Natural killer cell (primary cell): Measurements from ENCODE around the gene PNLIP. TPM values are rescaled to one million over a fixed set of nuclear protein-coding genes. Genes with fewer than 3 reads are reported as not detected.

Source experiments
- ATAC-seq, 3 donors: fragments of 150-1000 bp in 2 of 3; fragments of 200-7000 bp in 1 of 3; cut with Tn5 transposase; 1 replicate in 1 of 3; 2 replicates in 2 of 3; pipeline ENCODE4 v1.10.0; 2021; ENCODE audit warnings: mild to moderate bottlenecking in 2 of 3, moderate library complexity in 2 of 3
- DNase-seq, 2 donors: peaks; one replicate each; pipeline versions ENCODE4 v3.0.0 to v3.0.0-alpha.2; 2013 to 2021; ENCODE audit warnings: mixed read lengths in 1 of 2
- H3K27ac ChIP-seq: one replicate; pipeline ENCODE4 v1.5.1; 2013; ENCODE audit warnings: mild to moderate bottlenecking, low read length
- H3K27me3 ChIP-seq: one replicate; pipeline ENCODE4 v1.6.1; 2013; ENCODE audit warnings: low read length; ENCODE audit not compliant: control insufficient read depth, insufficient read depth
- H3K36me3 ChIP-seq: one replicate; pipeline ENCODE4 v1.6.1; 2013; ENCODE audit warnings: low read length; ENCODE audit not compliant: control insufficient read depth, insufficient read depth
- H3K4me1 ChIP-seq: one replicate; pipeline ENCODE4 v1.6.1; 2013; ENCODE audit warnings: low read length; ENCODE audit not compliant: control insufficient read depth, insufficient read depth
- H3K4me3 ChIP-seq: one replicate; pipeline ENCODE4 v1.5.1; 2013; ENCODE audit warnings: low read length
- H3K9me3 ChIP-seq: one replicate; pipeline ENCODE4 v1.6.1; 2013; ENCODE audit warnings: low read length; ENCODE audit not compliant: control insufficient read depth, insufficient read depth
- H3K27ac Mint-ChIP-seq, 2 donors: one replicate each; pipeline ENCODE4 v1.8.0; 2022; ENCODE audit warnings: mild to moderate bottlenecking in 2 of 2, mixed read lengths in 2 of 2, moderate library complexity in 1 of 2
- H3K27me3 Mint-ChIP-seq, 2 donors: one replicate each; pipeline ENCODE4 v1.8.0; 2022; ENCODE audit warnings: low read depth in 2 of 2, mixed read lengths in 2 of 2
- H3K36me3 Mint-ChIP-seq: one replicate; pipeline ENCODE4 v1.8.0; 2022; ENCODE audit warnings: mixed read lengths
- H3K4me1 Mint-ChIP-seq, 2 donors: one replicate each; pipeline ENCODE4 v1.8.0; 2022; ENCODE audit warnings: mixed read lengths in 2 of 2
- H3K4me3 Mint-ChIP-seq: one replicate; pipeline ENCODE4 v1.8.0; 2022; ENCODE audit warnings: mild to moderate bottlenecking, moderate library complexity, mixed read lengths
- H3K9me3 Mint-ChIP-seq, 2 donors: one replicate each; pipeline ENCODE4 v1.8.0; 2022; ENCODE audit warnings: mixed read lengths in 2 of 2
- WGBS: methylation state at CpG from one replicate; pipeline ENCODE4 v1.1.7; 2013; ENCODE audit warnings: missing lambda C conversion rate; ENCODE audit not compliant: insufficient coverage; 5-methylcytosine and 5-hydroxymethylcytosine counted together
- intact Hi-C: fragments of 100-400 bp; cut with micrococcal nuclease; formaldehyde crosslinking; loops from one replicate; pipeline ENCODE4 v1.14.2; 2022
- total RNA-seq, 4 donors: library from RNA; stranded (reverse); fragments of 120-200 nt in 1 of 4; gene quantifications; one replicate each; pipeline versions ENCODE4 v1.2.3 to v1.2.4, GENCODE V29; 2013 to 2022
- TF ChIP-seq, protein P1 (sequence below): fragments of 200-600 bp; IDR thresholded peaks from one replicate; pipeline ENCODE4 v1.8.0; 2022; ENCODE audit warnings: antibody characterized with exemption

The PNLIP gene
- total RNA-seq, 3 donors from 2014 or later (not counting 1 experiment from before 2014, with no cell fraction given): not detected

- H3K4me3 ChIP-seq: no peak overlapping the region
- Mint-ChIP-seq H3K4me3 (no peak overlapping the region), H3K9me3 (no peaks in the 10 kb centered on the region), H3K4me1 (no peaks in the 10 kb centered on the region), H3K27ac (no peak overlapping the region), H3K36me3 (no peaks in the 10 kb centered on the region), H3K27me3 (no peaks in the 10 kb centered on the region)
- H3K27ac ChIP-seq: no peak overlapping the region
- TF ChIP-seq, protein P1, sequence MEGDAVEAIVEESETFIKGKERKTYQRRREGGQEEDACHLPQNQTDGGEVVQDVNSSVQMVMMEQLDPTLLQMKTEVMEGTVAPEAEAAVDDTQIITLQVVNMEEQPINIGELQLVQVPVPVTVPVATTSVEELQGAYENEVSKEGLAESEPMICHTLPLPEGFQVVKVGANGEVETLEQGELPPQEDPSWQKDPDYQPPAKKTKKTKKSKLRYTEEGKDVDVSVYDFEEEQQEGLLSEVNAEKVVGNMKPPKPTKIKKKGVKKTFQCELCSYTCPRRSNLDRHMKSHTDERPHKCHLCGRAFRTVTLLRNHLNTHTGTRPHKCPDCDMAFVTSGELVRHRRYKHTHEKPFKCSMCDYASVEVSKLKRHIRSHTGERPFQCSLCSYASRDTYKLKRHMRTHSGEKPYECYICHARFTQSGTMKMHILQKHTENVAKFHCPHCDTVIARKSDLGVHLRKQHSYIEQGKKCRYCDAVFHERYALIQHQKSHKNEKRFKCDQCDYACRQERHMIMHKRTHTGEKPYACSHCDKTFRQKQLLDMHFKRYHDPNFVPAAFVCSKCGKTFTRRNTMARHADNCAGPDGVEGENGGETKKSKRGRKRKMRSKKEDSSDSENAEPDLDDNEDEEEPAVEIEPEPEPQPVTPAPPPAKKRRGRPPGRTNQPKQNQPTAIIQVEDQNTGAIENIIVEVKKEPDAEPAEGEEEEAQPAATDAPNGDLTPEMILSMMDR: peak; percentile 72
- intact Hi-C loops: no loop called here
- H3K27me3 ChIP-seq: no peaks in the 10 kb centered on the region
- 72% methylated on average over 3 of the region's 10 CpGs for WGBS
- H3K36me3 ChIP-seq: no peaks in the 10 kb centered on the region
- peak in 1 of 2 donors; percentile 45 for DNase-seq
- H3K9me3 ChIP-seq: no peaks in the 10 kb centered on the region
- no peaks in the 10 kb centered on the region for H3K4me1 ChIP-seq
- ATAC-seq: peak in 1 of 3 donors; percentile 42
Measured at GRCh38 chr10:116521424-116522290, 24.1 kb upstream of the PNLIP start.

DNA sequence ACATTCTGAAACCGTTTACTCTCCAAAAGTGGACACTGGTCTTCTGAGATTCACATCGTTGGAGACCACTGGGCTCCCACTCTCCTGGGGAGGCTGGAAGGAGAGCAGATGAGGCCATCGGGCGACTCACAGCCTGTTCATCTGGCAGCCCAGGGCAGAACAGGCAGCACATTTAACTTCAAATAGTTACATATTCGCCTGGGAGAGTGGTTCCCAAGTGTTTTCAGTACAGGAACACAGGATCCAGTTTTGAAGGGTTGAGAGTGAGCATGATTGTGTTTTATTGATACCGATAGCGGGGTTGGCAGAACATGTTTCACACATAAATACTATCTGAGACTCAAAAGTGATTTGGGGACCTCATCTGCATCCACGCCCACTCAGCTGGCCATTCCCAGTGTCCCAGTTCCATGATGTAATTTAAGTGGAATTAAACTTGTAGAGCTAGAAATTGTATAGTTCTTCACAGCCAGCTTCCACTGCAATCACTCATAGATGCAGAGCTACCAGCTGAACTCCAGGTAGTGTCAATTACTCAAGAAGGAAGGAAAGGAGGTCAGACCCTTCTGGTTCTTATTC lies 22.8 kb upstream of the PNLIP start:
- Histone ChIP-seq H3K4me1 (no peaks in the 10 kb centered on the region), H3K9me3 (no peaks in the 10 kb centered on the region), H3K4me3 (no peak overlapping the region), H3K36me3 (no peaks in the 10 kb centered on the region), H3K27ac (no peak overlapping the region), H3K27me3 (no peaks in the 10 kb centered on the region)
- ATAC-seq (no peak), DNase-seq (no peak)
- intact Hi-C loops: no loop called here
- no peak overlapping the region for H3K4me3 Mint-ChIP-seq
- TF ChIP-seq, protein P1: no peak
- no peak overlapping the region for H3K27ac Mint-ChIP-seq
- H3K9me3 Mint-ChIP-seq: no peaks in the 10 kb centered on the region
- H3K4me1 Mint-ChIP-seq: no peaks in the 10 kb centered on the region
- H3K36me3 Mint-ChIP-seq: no peaks in the 10 kb centered on the region
- H3K27me3 Mint-ChIP-seq: no peaks in the 10 kb centered on the region
- 77% methylated on average over 6 of the region's 8 CpGs for whole genome bisulfite sequencing

DNA sequence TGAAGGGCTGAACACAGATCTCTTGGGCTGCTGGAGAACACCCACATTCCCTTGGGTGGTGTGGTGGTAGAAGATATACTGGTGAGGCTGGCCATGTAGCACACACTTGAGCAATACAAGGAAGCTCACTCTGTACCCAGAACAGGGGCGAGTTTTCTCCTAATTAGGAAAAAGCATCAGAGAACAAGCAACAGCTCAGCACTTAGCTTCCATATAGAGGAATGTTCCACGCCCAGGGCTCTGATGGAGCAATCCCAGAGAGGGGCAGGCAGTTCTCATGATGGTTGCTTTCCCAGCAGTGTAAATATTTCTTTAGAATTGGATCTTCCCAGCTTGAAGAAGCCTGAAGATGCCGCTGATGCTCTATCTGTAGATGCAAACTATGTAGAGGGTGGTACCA lies 21.0 kb upstream of the PNLIP start:
- Mint-ChIP-seq H3K27me3 (no peaks in the 10 kb centered on the region), H3K4me1 (no peaks in the 10 kb centered on the region), H3K27ac (no peak overlapping the region), H3K9me3 (no peaks in the 10 kb centered on the region), H3K36me3 (no peaks in the 10 kb centered on the region), H3K4me3 (no peak overlapping the region)
- H3K27me3 ChIP-seq: no peaks in the 10 kb centered on the region
- no peaks in the 10 kb centered on the region for H3K4me1 ChIP-seq
- WGBS: 83% methylated on average over 3 of the region's 3 CpGs
- intact Hi-C loops: no loop called here
- no peak for DNase-seq
- H3K36me3 ChIP-seq: no peaks in the 10 kb centered on the region
- ATAC-seq: no peak
- TF ChIP-seq, protein P1: no peak
- H3K9me3 ChIP-seq: no peaks in the 10 kb centered on the region
- no peak overlapping the region for H3K4me3 ChIP-seq
- H3K27ac ChIP-seq: no peak overlapping the region
